NCI-H187 treated with DMSO at 0.1 percent for 48 hours (cell line): ENCODE data around the gene ACY1.

Experiments used
- DNase-seq: peaks from one replicate; lab custom pipeline; 2025; lab: John Stamatoyannopoulos, UW

ACY1 gene

DNA sequence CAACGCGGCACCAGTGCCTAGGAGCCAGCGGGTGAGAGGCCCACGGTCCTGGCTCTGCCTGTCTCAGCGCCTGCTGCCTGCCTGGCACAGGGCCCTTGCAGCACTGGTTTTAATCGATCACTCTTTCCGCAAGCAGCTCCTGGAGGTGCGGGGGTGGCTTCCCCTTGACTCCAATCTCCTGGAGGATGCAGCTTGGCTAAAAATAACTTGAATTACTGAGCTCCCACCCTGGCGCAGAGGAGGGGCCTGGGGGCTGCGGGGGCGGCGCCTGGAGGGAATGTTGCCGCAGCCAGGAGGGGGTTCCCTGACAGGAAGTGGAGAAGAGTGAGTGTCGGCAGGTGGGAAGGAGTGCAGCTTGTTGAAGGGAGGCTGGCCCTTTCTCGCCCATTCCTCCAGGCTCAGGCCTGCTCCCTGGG, 22.2 kb downstream of the ACY1 start:
- no peak for DNase-seq

DNA sequence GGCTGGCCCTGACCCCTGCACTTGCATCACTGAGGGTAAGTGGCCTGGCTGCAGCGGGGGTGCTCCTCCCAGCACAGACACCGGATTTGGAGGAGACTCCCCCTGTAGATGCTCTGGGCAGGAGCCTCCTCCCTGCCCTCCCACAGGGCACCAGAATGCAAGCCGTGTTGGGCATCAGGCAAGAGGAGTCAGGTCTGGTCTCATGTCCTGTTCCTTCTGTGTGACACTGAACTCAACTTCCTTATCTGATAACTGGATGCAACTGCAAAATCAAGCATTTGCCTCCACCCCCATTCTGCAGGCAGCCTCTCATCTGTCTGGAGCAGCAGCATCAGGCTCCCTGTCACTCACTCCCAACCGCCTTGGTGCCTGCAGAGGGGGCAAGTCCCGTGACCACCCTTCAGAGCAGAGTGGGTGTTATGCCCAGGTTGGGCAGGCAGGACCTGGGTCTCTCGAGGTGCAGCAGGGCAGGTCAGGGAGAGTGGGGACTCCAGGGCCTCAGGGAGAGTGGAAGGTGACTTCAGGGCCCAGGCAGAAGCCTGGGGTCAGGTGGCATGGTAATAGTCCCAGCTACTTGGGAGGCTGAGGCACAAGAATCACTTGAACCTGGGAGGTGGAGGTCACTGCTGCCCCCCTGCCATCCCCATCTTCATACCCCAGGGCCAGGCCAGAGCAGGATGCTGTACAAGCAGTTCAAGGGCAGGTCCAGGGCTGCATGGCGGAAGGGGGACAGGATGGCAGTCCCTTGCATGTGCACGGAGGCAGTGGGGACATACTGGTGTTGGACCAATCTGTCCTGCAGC, 22.9 kb downstream of the ACY1 start:
- DNase-seq, result no peak

DNA sequence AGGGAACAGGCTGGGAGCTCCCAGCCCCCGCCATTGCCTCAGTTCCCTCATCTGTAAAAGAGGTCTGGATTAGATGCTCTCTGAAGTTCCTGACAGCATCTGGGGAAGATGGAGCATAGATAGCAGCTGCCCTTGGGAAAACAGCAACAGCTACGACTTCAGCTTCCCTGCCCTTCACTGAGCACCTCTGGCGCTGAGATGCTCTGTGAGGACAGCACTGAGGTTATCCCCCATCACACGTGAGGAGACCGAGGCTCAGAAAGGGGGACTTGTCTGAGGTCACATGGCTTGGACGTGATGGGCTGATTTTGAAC, 23.4 kb downstream of the ACY1 start:
- DNase-seq, result no peak

DNA sequence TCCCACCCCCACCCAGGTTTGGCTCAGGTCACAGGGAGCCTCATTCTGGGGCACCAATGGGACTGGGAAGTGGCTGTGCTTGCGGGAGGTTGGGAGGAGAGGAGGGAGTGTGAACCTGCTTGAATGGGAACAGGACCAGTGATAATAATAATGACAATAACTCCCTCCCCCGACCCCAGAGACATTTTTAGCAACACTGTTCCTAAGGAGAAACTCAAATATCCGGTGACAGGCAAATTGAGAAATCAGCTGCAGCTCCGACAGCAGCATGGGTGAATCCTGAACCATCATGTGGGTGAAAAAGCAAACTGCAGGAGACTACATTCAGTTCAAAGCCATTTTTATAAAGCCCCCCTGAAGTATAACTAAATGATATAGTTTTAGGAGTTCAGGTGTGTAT, 24.0 kb downstream of the ACY1 start:
- DNase-seq, result no peak

DNA sequence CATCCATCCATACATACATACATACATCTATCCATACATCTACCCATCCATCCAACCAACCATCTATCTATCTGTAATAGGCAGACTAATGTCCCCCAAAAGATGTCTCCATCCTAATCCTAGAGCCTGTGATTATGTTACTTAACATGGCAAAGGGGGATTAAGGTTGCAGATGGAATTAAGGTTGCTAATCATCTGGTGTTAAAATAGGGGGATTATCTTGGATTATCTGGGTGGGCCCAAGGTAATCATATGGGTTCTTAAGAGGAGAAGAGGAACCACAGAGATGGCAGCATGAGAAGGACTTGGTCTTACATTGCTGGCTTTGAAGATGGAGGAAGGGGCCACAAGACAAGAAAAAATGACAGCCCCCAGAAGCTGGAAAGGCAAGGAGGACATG, 27.1 kb downstream of the ACY1 start:
- DNase-seq, result no peak

DNA sequence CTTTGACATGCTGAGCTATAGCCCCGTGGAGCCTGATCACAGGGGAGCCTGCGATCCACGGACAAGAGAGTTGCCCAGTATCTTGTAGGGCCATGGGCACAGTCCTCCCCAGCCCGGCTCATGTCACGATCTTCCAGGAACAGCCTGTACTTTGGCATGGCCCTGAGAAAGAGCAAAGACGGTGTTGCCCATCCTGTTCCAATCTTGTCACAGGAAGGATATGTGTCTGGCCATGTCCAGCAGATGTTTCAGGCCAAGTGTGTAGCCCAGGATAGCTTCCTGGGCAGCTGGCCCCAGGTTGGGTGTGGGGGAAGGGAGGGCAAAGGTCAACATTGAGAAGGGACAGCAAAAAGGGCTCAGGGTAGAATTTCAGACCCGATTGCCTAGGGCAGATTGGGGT, 29.4 kb downstream of the ACY1 start:
- no peak for DNase-seq

DNA sequence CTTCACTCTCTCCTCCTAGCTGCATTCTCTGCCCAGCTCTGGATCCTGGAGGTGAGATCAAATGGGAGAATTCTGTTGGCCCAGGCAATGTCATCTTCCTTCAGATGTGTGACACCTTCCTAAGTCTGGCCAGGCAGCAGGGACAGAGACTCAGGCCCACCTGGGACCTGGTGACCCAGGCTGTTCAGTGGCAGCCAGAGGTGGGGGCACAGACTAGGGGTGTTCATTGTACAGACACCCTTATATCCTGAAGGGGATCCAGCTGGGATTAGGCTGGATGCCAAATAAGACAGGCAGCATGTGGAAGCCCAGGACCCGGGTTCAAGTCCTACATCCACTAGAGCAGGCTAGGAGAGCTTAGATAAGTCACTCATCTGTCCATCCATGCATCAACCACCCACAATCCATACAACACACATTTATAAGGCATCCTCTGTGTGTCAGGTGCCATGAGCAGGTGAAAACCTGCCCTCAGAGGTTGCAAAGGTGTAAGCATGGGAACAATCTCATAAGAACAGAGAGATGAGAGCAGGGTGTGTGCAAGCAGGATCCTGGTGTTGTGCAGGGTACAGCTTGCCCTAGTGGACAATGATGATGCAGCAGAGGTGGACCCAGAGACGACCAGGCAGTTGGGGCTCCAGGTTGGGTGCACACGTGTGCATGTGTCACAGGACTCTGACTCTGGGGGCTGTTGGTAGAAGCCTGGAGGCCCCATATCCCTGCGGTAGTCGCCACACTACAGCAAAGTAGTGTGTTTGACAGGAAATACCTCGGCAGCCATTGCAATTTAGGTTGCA, 30.7 kb downstream of the ACY1 start:
- no peak for DNase-seq

DNA sequence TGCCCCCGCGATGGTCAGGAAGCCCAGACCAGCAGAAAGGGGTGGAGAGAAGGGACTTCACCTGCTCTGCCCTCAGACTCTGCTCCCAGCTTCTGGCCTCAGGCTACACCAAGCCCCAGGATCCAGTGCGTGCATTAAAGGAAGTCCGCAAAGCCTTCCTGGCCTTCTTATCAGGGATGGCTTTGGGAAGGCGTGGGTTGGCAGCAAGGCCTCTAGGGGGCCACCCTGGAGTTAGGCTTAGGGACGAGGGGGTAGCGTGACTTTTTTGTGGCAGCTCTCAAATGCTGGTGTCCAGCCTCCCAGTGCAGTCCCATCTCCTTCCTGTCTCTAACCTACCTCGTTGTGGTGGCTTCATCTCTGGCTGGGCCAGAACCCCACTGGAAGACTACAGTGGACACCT, 31.3 kb downstream of the ACY1 start:
- DNase-seq, result no peak

DNA sequence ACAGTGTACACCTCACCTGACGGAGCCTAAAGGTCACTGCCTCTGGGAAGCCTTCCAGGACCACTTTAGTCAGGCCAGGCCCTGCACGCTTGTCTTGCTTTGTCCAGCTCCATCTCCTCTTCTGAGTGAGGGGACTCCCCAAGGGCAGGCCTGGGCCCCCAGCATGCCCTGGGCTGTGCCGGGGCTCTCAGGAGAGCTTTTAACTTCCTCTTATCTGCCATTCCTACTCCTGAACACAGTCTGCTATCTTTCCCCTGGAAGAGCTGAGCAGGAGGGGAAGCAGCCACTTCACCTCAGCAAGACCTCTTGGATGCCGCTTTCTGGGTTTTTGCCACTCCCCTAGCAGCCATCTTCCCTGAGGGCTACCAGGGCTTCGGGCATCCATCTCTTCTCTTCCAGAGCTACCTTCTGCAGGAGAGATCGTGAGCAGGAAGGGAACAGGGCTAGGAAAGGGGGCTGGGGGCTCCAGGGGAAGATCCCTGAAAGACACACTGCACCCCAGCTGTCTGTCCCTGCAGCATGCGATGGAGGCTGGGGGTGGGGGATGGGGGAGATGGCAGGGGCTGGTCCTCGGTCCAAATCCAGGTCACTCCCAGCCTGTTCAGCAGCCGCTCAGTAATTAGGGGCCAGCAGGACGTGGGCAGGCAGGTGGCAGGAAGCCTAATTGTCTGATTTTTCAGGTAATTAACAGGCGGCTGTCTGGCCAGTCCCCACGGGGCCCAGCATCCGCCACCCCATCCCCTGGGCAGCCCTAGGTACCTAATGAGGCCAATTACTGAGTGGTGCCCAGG, 32.3 kb downstream of the ACY1 start:
- DNase-seq, result no peak

DNA sequence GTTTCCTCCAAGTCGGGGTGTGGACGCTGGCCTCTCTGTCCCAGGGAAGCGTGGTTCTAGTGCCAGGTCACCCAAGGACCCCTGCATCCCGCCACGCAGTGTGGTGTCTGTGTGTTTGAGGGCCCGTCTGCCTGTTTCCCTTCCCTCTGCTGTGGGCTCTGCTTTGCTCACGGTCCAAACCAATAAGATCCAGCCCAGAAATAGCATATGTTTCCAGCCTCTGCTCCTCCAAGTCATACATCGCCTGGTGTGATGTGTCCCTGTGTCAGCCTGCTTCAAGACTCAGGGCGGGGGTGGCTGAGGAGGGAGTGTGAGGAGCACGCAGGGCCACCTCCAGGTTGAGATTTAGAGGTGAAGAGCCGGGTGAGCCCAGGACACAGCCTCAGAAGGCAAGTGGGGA, 34.3 kb downstream of the ACY1 start:
- DNase-seq, result no peak

DNA sequence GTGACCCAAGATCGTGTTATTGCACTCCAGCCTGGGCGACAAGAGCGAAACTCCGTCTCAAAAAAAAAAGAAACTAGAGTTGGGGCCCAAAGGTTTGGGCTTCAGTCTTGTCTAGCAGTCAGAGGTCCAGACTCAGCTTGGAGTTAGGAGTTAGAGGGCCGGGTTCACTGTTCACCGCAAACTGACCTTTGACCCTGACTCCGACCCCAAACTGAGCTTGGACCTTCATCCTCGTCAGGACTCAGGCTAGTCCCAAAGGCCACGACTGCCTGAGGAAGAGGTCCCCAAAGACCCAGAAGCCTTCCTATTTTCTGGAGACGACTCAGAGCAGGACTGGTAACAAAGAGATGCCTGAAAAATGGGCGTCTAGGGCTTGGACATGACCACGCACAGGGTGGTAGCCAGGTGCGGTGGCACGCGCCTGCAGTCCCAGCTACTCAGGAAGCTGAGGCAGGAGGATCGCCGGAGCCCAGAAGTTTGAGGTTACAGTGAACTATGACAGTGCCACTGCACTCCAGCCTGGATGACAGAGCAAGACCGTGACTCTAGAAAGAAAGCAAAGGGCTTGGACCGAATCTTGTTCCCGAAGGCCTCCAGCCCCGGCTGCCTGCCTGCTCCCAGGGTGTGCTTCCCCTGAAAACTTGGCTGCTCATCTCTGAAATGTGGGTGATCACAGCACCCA, 35.1 kb downstream of the ACY1 start:
- DNase-seq, result no peak

DNA sequence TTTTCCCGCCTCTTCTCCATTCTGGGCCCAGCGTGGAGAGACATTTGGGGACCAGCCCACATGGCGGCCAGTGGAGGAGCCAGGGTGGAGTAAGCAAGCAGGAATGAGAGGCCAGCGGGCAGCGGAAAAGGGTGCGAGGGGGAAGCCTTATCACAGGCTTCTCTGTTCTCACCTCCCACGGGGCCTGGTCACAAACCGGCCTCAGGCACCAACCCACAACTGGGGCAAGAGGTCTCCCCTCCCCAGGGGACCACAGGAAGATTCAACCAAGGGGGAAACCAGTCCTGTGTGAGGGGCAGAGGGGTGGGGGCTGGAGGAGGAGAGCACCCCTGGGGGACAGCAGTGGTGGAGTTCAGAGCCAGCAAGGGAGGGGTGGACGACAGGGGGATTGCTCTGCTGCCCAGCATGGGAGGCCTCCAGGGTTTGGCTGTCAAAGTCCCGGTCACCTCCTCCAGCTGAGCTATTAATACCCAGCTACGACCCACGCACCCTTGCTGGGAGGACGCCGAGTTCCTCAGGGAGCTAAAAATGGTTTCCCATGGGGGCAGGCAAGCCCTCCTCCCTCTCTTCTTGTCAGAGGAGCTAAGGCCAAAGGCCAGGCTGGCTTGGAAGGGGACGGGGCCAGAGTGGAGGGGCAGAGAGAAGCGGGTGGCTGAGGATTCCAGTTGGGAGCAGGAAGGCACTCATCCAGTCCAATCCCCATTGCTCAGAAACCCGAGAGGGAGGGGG, 36.2 kb downstream of the ACY1 start:
- no peak for DNase-seq

DNA sequence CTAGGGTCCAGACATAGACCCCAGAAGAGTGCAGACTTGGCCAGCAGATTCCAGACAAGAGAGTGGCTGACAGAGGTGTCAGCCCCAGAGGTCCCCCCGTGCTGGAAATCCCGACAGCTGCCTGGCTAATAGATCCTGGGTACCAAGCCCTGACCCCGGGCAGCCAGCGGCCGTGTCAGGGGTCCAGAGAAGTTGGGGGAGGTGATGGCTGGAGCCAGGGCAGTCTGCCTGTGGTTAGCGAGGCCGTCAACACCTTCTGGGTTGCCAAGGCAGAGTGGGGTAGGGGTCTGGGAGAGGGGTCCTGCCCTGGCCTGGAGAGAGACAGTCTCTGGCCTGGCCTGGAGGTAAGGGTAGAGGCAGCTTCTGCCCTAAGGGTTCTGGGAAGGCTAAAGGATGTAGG, 37.5 kb downstream of the ACY1 start:
- no peak for DNase-seq

DNA sequence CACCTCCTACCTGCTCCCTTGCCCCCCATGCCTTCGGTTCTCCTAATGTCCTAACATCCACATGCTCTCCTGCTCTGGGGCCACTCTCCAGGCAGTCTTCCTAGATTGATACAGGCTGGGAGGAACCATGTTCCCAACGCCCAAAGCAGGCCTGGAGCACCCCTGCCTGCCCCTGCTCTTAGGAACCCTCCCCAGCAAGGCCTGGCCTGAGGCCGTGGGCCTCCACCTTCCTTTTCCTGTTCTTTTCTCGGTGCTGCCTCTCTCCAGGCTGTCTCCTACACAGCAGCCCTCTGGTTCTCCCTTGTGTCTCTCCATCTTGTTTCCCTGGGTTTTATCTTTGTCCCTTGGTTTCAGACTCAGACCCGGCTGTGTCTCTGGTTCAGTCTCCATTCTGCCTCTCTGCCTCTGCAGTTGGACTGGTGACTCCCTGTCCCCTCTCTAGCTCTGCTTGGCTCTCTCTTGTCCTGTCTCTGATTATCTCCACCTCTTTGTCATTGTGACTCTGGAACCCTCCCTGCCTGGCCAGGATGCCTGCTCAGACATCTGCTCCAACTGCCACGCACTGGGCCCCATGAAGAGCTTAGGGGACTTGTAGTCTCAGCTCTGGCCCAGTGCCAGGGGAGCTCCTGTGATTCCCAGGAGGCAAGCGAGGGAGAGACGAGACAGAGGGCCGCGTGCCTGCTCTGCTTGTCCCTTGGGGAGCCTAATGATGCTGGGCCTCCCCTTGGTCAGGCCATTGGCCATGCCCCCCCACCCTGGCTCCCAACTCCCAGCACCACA, 38.3 kb downstream of the ACY1 start:
- DNase-seq, result no peak

DNA sequence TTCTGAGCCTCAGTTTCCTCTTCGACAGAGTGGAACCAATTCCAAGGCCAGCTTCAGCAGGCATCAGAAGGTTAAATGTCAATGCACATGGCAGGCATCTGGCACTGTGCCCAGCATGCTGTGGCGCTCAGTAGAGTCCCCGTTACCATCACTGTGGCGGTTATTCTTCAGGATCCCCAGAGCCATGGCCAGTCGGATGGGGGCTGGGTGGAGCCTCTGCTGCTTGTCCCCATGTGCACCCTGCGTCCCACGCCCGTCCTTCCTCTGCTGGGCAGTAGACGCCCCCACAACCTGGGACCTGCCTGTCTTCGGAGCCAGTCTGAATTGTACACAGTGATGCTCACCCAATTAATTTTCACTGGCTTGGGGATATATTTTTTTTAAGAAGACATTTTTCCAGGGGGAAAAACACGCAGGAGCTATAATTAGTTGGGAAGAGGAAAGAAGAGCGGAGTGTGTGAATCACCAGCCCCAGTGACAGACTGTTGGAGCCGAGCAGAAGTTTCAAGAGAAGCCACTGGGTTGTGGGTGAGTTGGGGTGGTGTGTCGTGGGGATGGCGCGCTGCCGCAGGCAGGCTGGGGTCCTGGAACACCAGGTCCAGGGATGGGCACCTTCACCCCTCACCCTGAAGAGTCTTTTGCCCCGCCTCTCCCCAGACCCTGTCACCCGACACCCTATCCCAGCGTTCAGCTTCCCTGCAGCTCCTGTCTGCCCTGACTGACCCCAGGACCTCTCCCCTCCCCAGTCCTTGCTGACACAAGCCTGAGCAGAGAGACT, 39.2 kb downstream of the ACY1 start:
- DNase-seq, result no peak

DNA sequence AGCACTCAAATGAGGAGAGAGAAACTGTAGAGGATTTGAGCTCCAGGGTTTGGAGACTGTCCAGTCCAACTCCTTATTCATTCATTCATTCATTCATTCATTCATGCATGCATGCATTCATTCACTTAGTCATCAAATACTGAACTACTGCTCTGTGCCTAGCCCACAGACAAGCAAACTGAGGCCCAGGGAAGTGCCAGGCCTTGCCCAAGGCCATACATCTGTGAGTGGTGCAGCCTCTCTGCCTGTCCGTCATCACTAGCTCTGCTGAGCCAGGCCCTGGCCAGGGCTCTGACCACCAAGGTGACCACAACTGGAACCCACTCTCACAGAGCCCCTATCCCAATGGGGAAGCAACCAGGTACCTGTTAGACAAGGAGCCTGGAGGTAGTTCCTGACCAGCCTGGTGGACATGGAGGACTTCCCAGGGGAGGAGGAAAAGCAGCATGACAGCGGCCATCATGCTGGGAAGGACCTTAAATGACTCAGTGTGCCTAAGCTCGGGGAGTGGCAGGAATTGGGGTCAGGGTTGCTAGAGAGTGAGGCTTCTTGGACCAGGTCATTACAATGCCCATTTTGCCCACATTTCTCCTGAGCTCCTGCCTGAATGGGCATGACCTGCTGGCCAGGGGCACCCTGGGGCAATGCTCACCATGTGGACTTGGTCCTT, 39.9 kb downstream of the ACY1 start:
- DNase-seq, result no peak

DNA sequence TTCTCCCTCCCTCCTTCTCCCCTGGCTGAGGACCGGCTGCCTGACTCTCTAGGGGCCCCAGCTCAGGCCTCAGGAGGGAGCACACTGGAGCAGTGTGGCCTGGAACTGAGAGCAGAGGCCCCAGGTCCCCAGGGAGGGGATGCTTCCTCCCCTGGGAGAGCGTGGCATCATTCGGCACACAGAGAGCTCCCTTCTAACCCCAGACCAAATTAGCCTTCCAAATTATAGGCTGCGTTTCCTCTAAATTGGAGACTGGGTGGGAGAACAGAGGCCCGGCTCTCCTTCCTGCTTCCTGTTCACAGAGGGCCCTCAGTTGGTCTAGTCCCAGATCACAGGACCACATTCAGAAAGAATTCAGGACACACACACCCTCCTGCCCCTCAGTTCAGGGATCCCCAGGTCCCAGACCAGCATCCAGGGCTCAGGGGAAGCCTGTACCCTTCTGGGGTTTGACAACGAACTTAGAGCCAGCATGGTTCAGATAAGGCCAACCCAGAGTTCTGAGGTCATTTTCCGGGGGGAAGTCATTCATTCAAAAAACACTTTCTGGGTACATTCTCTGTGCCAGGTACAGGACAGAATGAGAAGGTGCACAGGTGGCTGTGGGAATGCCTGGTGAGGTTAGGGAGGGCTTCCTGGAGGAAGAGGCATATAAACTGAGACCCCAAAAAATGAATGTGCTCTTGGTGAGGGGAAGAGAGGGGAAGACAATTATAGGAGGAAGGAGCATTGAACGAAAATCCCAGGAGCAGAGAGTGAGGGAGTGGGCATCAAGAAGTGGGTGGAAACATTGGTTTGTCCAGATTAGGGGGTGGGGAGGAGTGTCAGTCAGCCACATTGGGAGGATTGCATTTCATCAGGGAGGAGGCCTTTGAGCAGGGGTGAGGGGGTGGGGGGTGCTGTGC, 40.8 kb downstream of the ACY1 start:
- DNase-seq, result no peak

DNA sequence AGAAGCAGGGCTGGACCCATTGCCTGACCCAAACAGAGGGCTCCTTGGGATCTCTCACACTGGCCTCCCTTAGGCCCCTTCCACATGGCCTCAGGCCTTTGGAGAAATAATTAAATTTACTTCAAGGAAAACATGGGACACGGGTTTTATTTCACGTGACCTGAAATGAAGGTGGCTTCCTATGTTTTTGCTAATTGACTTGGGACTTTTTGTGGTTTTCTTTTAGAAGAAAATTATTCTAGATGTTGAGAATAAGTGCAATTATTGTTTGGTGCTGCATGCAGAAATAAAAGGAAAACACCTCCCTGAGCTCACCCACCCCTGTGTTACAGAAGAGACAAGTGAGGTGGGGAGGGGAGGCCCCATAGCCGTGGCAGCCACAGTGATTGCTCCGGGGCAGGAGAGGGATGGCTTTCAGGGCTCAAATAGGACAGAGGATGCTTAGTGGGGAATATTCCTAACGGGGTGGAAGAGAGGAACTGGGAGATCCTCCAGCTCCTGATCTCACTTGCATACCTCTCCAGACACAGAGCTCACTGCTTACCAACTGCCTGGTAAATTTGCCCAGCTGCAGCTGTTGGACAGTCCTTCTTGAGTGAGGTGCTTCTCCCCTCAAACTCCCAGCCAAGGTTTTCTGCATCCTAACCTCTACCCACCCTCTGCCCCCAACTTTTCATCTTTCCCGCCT, 41.6 kb downstream of the ACY1 start:
- DNase-seq, result no peak
